ENCODE measurements around the gene EFNA1.

DNA sequence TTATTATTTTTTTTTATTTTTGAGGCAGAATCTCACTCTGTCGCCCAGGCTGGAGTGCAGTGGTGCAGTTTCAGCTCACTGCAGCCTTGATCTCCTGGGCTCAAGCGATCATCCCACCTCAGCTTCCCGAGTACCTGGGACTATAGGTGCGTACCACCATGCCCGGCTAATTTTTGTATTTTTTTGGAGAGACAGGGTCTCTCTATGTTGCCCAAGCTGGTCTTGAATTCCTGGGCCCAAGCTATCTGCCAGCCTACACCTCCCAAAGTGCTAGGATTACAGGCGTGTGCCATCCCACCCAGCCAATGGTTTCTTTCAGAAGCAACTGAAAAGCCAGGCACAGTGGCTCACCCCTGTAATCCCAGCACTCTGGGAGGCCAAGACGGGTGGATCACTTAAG is 43.1 kb downstream of the EFNA1 start:
- TF ChIP-seq, protein P1, sequence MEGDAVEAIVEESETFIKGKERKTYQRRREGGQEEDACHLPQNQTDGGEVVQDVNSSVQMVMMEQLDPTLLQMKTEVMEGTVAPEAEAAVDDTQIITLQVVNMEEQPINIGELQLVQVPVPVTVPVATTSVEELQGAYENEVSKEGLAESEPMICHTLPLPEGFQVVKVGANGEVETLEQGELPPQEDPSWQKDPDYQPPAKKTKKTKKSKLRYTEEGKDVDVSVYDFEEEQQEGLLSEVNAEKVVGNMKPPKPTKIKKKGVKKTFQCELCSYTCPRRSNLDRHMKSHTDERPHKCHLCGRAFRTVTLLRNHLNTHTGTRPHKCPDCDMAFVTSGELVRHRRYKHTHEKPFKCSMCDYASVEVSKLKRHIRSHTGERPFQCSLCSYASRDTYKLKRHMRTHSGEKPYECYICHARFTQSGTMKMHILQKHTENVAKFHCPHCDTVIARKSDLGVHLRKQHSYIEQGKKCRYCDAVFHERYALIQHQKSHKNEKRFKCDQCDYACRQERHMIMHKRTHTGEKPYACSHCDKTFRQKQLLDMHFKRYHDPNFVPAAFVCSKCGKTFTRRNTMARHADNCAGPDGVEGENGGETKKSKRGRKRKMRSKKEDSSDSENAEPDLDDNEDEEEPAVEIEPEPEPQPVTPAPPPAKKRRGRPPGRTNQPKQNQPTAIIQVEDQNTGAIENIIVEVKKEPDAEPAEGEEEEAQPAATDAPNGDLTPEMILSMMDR (IDR thresholded peaks at IDR 0.05; ENCODE audit: extremely low read depth in 1 of 2, insufficient read depth in 1 of 2, low read depth in 1 of 2, low read length in 2 of 2): no peak
- TF ChIP-seq, protein P2, sequence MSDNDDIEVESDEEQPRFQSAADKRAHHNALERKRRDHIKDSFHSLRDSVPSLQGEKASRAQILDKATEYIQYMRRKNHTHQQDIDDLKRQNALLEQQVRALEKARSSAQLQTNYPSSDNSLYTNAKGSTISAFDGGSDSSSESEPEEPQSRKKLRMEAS (IDR thresholded peaks at IDR 0.05; ENCODE audit: insufficient read depth, insufficient read length): no peak
